NCI-H2081 treated with DMSO at 0.1 percent for 48 hours (cell line): ENCODE data around the gene KIF26A.

Source experiments
- DNase-seq: peaks from one replicate; lab custom pipeline; 2025; lab: John Stamatoyannopoulos, UW

Gene KIF26A

GRCh38 chr14:104132981-104133380, 5.4 kb upstream of the KIF26A start:
- no peak for DNase-seq

- no peak for DNase-seq
Measured at GRCh38 chr14:104133496-104133895, 4.9 kb upstream of the KIF26A start.

- no peak for DNase-seq
Measured at GRCh38 chr14:104134061-104134965, 4.1 kb upstream of the KIF26A start.

DNA sequence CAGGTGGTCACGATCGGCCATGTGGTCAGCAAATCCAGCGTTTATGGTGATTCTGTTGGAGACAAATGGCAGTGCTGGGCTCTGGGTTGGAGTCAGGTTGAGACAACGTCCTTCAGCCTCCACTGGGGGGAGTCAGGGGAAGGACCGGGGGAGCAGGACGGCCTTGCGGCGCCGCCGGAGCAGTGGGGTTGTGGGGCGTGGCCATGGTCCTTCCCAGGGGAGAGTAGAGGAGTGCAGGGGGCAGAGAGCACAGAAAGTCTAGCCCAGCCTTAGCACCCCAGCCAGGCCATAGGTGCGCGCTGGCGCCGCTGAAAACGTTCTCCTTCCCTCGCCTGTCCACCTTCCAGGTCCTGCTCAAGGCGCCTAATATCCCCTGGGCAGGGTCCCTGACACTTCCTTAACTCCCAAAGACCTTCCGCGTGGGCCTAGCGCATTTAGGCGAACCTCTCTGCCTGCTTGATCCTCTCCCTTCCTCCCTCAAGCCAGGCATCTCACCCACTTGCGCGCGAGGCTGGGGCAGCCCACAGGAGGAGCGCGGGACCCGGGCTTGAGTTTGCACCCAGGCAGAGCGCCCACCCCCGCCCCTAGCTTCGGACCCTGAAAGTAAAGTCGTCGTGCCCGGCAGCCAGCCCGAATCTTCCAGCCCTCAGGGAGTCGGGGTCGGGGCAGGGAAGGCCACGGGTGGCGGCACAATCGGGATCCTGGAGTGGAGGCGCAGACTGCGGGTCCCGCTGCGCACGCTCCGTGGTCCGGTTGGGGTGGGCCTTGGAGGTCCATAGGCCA, 3.1 kb upstream of the KIF26A start:
- no peak for DNase-seq

DNA sequence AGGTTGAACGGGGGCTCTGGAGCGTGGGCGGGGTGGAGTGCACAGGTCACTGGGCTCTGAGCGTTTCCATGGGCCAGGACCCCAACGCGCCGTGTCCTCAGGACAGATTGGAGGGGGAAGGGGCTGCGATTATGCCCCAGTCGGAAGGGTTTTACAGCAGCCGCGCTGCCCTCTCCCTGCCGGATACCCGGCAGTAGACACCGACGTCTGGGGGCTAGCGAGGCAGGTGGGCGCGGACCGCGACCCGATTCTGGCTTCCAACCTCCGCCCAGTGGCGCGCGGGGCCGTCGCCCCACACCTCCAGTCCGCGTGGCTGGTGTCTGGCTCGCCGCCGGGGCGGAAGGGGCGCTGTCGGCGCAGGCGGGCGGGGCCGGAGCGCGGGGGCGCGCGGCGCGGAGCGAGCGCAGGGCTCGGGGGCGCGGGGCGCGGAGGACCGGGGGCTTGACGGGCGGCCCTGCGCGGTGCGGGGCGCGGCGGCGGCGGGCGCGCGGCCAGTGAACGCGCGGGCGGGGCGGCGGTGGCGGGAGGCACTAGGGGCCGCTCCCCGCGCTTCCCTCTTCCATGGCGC, 2.4 kb upstream of the KIF26A start:
- DNase-seq = no peak

DNA sequence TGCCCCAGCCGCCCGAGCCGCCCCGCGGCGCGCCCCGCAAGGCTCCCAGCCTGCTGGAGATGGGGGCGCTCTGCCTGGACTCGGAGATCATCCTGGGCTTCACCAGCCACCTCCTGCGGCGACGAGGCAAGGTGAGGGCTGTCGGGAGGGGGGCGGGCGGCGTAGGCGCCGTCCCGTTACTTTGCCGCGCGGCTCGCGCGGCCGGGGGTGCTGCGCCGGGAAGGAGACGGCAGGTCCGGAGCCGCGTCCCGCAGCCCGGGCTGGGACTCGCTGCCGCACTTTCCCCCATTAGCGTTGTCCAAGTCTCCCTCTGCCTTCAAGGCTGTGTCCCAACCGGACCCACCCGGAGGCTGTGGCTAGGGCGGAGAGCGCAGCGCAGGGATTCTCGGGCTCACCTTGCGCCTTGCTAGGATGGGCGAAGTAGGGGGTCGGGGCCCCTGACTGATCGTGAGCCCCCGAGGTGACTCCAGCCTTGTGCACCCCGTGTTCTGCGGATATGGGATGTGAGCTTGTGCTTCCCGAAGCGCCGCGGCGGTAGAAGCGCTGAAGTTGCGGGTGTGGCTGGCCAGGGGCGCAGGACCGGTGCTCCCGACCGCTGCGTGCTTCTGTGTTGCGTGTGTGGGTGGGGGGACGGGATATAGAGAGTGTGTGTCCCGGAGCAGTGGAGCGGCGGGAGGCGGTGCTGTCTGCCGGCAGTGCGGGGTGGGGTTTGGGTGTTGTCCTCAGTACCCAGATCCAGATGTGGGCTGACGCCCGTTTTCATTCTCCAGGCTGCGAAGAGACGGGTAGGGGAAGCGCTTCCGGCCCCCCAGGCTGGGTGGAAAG, 1.7 kb upstream of the KIF26A start:
- DNase-seq = no peak

DNA sequence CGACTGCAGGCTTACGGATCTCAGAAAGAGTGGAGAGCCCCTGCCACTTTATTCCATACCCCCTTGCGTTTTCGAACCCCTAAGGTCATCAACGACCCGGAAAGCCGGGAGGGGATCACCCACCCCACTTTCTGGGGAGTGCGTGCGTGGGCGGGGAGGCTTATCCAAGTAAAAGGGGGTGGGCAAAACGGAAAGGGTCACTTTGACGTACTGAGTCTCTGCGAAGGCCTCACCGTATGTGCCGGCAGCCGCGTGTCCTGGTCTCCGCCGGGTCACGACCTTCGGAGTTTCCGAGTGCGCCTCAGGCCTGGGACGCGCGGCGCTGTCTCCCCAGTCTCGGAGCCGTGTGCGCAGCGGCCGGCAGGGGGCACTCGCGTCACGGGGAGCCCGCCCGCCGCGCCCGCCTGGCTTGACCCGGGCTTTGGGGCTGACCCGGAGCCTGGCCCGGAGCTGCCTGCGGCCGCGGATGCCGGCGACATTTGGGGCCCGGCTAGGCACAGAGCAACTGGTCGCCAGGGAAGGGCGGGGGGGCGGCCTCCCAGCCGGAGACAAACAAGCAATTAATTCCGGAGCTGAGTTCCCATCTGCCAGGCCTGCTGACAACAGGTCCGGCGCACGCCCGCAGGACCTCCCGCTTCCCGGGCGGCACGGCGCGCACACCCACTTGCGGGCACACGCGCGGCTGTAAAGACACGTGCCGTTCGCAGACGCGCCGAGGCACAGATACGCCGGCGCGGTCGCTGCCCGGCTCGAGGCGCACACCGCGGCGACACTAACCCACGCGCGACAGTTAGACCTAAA, 890 bp upstream of the KIF26A start:
- no peak for DNase-seq

DNA sequence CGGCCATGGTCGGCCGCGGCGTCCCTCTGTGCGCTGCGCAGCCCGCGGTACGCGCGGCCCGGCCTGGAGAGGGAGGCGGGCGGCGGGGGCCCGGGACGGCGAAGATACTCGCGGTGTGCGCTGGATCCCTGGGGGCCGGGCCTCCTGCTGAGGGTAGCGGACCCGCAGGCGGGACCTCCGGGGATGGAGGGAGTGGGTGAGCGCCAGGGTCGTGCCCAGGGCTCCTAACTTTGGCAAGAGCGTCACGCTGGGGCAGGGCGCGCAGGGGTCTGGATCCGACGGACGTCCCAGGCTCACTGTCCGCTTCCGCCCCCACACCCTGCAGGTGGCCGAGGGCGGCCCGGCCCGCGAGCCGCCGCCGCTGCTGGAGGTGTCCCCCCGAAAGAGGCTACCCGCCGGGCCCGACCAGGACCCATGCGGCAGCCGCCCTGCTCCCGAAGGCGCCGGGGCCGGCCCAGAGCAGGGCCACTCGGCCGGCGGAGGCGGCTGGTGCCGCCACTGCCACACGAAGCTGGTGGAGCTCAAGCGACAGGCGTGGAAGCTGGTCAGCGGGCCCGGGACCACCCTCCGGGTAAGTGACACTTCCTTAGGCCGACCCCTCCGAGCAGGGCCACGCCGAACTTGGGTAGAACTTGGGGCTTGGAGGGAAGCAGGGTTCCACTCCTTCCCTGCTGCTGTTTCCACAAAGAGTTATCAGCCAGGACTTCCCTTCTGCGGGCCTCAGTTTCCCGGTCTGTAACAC, 502 bp downstream of the KIF26A start:
- no peak for DNase-seq

DNA sequence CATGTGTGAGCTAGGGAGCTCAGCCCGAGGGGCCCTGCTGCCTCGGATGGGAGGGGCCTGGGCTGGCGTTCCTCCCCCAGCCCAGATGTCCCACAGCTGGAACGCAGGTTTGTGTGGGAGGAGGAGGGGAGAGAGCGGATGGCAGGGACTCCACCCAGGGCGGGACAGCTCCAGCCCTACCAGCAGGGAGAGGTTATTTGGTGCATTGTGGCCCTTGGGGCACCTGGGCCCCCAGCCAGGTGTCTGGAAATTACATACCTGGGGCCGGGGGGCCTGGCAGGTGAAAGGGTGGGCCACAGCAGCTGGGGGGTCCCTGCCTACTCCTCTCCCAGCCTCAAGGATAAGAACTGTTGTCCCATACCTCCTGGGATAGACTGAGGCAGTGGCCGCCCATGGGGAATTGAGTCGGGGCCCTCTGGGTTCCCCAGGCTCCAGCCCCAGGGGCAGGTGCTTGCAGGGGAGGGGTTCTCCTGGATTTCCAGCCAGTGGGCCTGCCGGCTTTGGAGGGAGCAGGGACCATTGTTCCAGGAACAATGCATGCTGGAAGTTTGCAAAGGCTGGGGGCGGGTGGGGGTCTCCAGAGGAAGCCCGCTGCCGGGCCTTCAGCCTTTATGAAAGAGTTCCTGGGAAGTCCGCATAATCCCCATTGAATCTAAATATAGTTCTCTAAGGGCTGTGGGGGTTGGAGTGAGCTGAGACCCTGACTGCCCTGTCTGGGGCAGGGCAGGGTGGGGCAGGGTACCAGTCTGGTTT, 1.2 kb downstream of the KIF26A start:
- no peak for DNase-seq

DNA sequence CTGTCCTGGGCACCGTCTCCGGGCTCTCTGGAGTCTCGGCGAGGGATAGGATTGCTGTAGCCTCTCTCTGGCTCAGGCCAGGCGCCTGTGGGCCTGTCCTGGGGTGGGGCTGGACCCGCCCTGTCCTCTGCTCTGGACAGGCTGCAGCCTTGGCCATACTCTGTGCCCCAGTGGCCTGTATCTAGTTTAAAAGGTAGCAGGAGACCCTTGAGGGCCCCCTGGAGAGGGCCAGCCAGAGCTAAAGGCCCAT, 1.8 kb downstream of the KIF26A start:
- no peak for DNase-seq

- no peak for DNase-seq
Measured at GRCh38 chr14:104140463-104141331, 2.3 kb downstream of the KIF26A start.

- no peak for DNase-seq
Measured at GRCh38 chr14:104141621-104142091, 3.3 kb downstream of the KIF26A start.

DNA sequence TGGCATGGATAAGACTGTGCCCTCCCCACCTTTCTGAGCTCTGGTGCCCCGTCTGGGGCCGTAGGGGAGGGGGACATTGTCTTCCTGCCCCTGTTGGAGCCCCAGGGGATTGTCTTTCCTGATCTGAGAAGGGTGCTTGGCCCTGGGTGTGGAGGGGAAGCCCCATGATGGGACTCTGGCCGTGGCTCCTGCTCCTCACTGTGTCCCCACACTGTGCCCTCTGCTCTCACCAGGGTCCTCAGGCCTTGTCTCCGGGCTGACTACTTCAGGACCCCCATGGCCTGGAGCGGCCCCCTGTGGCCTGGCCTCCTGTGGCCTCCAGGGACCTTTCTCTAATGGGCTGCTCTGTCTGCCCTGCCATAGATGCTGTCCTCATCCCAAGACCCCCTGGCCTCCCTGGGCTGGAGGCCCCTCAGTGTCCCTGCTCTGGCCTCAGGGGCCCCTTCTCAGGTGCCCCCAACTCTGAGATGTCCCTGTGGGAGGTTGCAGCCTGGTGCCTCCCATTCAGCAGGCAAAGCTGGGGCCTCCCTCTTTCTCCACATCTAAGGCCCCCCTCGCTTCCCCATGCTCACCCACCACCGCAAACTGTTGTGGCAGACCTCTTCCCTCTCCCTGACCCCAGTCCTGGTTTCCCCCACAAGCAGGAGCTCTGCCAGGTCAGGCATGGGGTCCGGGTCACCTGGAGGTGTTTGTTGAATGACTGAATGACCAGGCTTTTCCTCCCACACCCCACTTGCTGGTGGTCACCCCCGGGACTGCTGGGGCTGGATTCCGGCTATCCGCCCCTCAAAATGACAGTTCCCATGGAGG, 4.0 kb downstream of the KIF26A start:
- no peak for DNase-seq

GRCh38 chr14:104142946-104143470, 4.6 kb downstream of the KIF26A start:
- no peak for DNase-seq

GRCh38 chr14:104143521-104144452, 5.4 kb downstream of the KIF26A start:
- no peak for DNase-seq

- no peak for DNase-seq
Measured at GRCh38 chr14:104144453-104144790, 6.0 kb downstream of the KIF26A start.
